Kidney (tissue), 14 donors: ENCODE data around the gene PITX3. TPM values are rescaled to one million over a fixed set of nuclear protein-coding genes. Genes with fewer than 3 reads are reported as not detected.

Experiments used
- DNase-seq, 5 donors: peaks; one replicate each; pipeline ENCODE4 v3.0.0-alpha.2; 2013 to 2020
- FAIRE-seq: peaks from 2 replicates; lab custom pipeline; 2012; peaks lifted over from hg19 to GRCh38; lab: Jason Lieb, UNC
- H3K27ac ChIP-seq, 2 donors: one replicate each; pipeline ENCODE4 v1.7.0; 2013; ENCODE audit warnings: low read depth in 2 of 2, low read length in 2 of 2, inconsistent platforms in 1 of 2
- H3K27me3 ChIP-seq: one replicate; pipeline ENCODE4 v1.7.1; 2013; ENCODE audit warnings: low read length, inconsistent platforms; ENCODE audit not compliant: control insufficient read depth, insufficient read depth
- H3K36me3 ChIP-seq, 3 donors: one replicate each; pipeline versions ENCODE4 v1.7.0 to v1.7.1; 2013; ENCODE audit warnings: low read length in 3 of 3, control low read depth in 1 of 3, inconsistent platforms in 1 of 3; ENCODE audit not compliant: insufficient read depth in 3 of 3, control insufficient read depth in 2 of 3
- H3K4me1 ChIP-seq, 3 donors: one replicate each; pipeline versions ENCODE4 v1.7.0 to v1.7.1; 2013; ENCODE audit warnings: low read length in 3 of 3, inconsistent platforms in 1 of 3, low read depth in 1 of 3; ENCODE audit not compliant: control insufficient read depth in 2 of 3, insufficient read depth in 2 of 3
- H3K4me3 ChIP-seq, 3 donors: one replicate each; pipeline versions ENCODE4 v1.7.0 to v1.8.1; 2013; ENCODE audit warnings: low read length in 3 of 3, control low read depth in 1 of 3, inconsistent platforms in 1 of 3
- H3K9ac ChIP-seq, 3 donors: one replicate each; pipeline versions ENCODE4 v1.7.0 to v1.7.1; 2013; ENCODE audit warnings: low read length in 3 of 3, control low read depth in 1 of 3, inconsistent platforms in 1 of 3
- H3K9me3 ChIP-seq, 3 donors: one replicate each; pipeline versions ENCODE4 v1.7.0 to v1.7.1; 2013; ENCODE audit warnings: low read length in 3 of 3, control low read depth in 1 of 3, inconsistent platforms in 1 of 3; ENCODE audit not compliant: control insufficient read depth in 2 of 3, insufficient read depth in 1 of 3
- intact Hi-C: fragments of 100-400 bp; cut with DNase I; formaldehyde crosslinking; loops from one replicate; pipeline ENCODE4 v1.11.1; 2022
- polyA plus RNA-seq: library from polyadenylated mRNA; stranded (reverse); fragments of 350-450 nt; fragmentation: Illumina TruSeq; extraction: RNeasy Lipid Tissue Mini Kit (QIAGEN cat#74804); gene quantifications from one replicate; pipeline ENCODE4 v1.2.3, GENCODE V29; 2014; ENCODE audit warnings: low read depth, low replicate concordance; ENCODE audit not compliant: insufficient read depth
- total RNA-seq: library from RNA; stranded (reverse); fragmentation: NEBNext Ultra II Directional; extraction: Animal tissue kit (Norgen Biotek cat#: 25700); gene quantifications from one replicate; pipeline ENCODE4 v1.2.1, GENCODE V29; 2021
- TF ChIP-seq, protein P1 (sequence below): IDR thresholded peaks from 3 replicates; pipeline ENCODE4 v1.5.1; 2012; ENCODE audit warnings: mild to moderate bottlenecking, moderate library complexity, borderline replicate concordance; ENCODE audit not compliant: insufficient read depth; ENCODE audit errors: extremely low read depth
- donor health status: control.
- donor health status: control.
- donor health status: control.
- donor health status: control.
- donor health status: control.
- donor health status: DM: yes; HTN: yes; CAD: no.
- donor health status: Normal renal cell carcinoma (clear cell type).

The PITX3 gene
- total and polyA plus RNA-seq, 2 donors from 2014 or later: 0.39 TPM; not detected in 1

DNA sequence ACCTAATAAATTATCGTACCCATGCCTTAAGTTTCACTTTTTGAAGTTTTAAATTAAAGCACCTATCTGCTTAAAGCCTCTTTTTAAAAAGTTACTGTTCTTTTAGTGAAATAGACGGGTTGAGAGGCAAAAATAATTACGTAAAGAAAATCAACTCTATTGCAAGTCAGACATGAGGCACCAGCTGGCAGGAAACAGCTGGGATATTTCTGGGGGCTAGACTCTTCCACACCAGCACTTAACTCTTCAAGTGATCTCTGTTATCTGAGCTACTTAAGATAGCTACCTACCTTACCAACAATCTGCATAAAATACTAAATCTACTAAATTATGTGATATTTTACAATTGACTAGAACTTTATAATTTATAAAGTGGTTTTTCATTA lies 39.8 kb upstream of the PITX3 start:
- H3K27ac ChIP-seq: no peak overlapping the region
- no peak overlapping the region for H3K9ac ChIP-seq
- peak overlapping the region in 1 of 3 donors; percentile 1 for H3K4me3 ChIP-seq
- H3K9me3 ChIP-seq: no peaks in the 10 kb centered on the region
- no peaks in the 10 kb centered on the region for H3K27me3 ChIP-seq
- H3K4me1 ChIP-seq: peaks cover 0 to 16% (median 12%) of the 10 kb centered on the region in 3 donors
- intact Hi-C loops: no loop called here
- FAIRE-seq (no peak), DNase-seq (peak in 2 of 5 donors; percentile 14 to 75)
- no peaks in the 10 kb centered on the region for H3K36me3 ChIP-seq
- TF ChIP-seq, protein P1, sequence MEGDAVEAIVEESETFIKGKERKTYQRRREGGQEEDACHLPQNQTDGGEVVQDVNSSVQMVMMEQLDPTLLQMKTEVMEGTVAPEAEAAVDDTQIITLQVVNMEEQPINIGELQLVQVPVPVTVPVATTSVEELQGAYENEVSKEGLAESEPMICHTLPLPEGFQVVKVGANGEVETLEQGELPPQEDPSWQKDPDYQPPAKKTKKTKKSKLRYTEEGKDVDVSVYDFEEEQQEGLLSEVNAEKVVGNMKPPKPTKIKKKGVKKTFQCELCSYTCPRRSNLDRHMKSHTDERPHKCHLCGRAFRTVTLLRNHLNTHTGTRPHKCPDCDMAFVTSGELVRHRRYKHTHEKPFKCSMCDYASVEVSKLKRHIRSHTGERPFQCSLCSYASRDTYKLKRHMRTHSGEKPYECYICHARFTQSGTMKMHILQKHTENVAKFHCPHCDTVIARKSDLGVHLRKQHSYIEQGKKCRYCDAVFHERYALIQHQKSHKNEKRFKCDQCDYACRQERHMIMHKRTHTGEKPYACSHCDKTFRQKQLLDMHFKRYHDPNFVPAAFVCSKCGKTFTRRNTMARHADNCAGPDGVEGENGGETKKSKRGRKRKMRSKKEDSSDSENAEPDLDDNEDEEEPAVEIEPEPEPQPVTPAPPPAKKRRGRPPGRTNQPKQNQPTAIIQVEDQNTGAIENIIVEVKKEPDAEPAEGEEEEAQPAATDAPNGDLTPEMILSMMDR: no peak

- Histone ChIP-seq H3K27me3 (no peaks in the 10 kb centered on the region), H3K9ac (no peak overlapping the region), H3K4me3 (peak overlapping the region in 2 of 3 donors; percentile 1 to 7), H3K4me1 (peaks cover 0 to 13% (median 12%) of the 10 kb centered on the region in 3 donors), H3K27ac (peak overlapping the region in 1 of 2 donors; percentile 26), H3K9me3 (no peaks in the 10 kb centered on the region), H3K36me3 (no peaks in the 10 kb centered on the region)
- TF ChIP-seq, protein P1: no peak
- DNase-seq (peak in 3 of 5 donors; percentile 32 to 74 (median 60)), FAIRE-seq (no peak)
- intact Hi-C loops: no loop called here
Observed at GRCh38 chr10:102280397-102281101, 39.2 kb upstream of the PITX3 start.

GRCh38 chr10:102279104-102279503 lies 37.8 kb upstream of the PITX3 start:
- Histone ChIP-seq H3K27ac (no peak overlapping the region), H3K4me3 (no peak overlapping the region), H3K4me1 (peaks cover 0 to 16% (median 12%) of the 10 kb centered on the region in 3 donors), H3K9ac (no peak overlapping the region), H3K27me3 (no peaks in the 10 kb centered on the region), H3K9me3 (no peaks in the 10 kb centered on the region), H3K36me3 (no peaks in the 10 kb centered on the region)
- FAIRE-seq (no peak), DNase-seq (no peak)
- TF ChIP-seq, protein P1: no peak
- intact Hi-C loops: no loop called here
